ENCODE data around the gene SEC16A. TPM values are rescaled to one million over a fixed set of nuclear protein-coding genes. Genes with fewer than 3 reads are reported as not detected.

Gene SEC16A
- total RNA-seq, 6 experiments from 2014 or later: 46.9 to 108 (median 72.0) TPM

- ATAC-seq: peak in 1 of 4 donors; percentile 12
- H3K4me1 ChIP-seq: peaks cover 0 to 26% (median 4%) of the 10 kb centered on the region in 4 donors
- no peak overlapping the region for H3K4me3 ChIP-seq
- no peaks in the 10 kb centered on the region for H3K27me3 ChIP-seq
- no peaks in the 10 kb centered on the region for H3K9me3 ChIP-seq
- DNase-seq: no peak
- 20% methylated on average over 1 of the region's 20 CpGs for WGBS (ENCODE audit: insufficient coverage, low coverage, low lambda C conversion rate, missing lambda C conversion rate)
- H3K27ac ChIP-seq: peak overlapping the region in 1 of 3 donors; percentile 18
- intact Hi-C loops (cut with DNase I): no loop called here
- TF ChIP-seq CTCF (IDR thresholded peaks at IDR 0.05) (no peak), POLR2A (IDR thresholded peaks at IDR 0.05) (no peak)
- H3K36me3 ChIP-seq: peaks cover 0 to 4% (median 0%) of the 10 kb centered on the region in 4 donors
Observed at GRCh38 chr9:136530461-136531089, 47.7 kb upstream of the SEC16A start.

GRCh38 chr9:136529516-136530460 lies 46.9 kb upstream of the SEC16A start:
- TF ChIP-seq CTCF (IDR thresholded peaks at IDR 0.05) (no peak), POLR2A (IDR thresholded peaks at IDR 0.05) (no peak)
- no peak for DNase-seq
- Histone ChIP-seq H3K4me1 (peaks cover 0 to 33% (median 4%) of the 10 kb centered on the region in 4 donors), H3K36me3 (peaks cover 0 to 4% (median 0%) of the 10 kb centered on the region in 4 donors), H3K27me3 (no peaks in the 10 kb centered on the region), H3K9me3 (no peaks in the 10 kb centered on the region), H3K27ac (no peak overlapping the region), H3K4me3 (no peak overlapping the region)
- intact Hi-C loops (cut with DNase I): no loop called here
- 52% methylated on average over 16 of the region's 40 CpGs for WGBS (ENCODE audit: insufficient coverage, low coverage, low lambda C conversion rate, missing lambda C conversion rate)
- ATAC-seq: peak in 2 of 4 donors; percentile 8 to 18

GRCh38 chr9:136528716-136529341 lies 46.0 kb upstream of the SEC16A start:
- Histone ChIP-seq H3K27ac (no peak overlapping the region), H3K27me3 (no peaks in the 10 kb centered on the region), H3K36me3 (no peaks in the 10 kb centered on the region), H3K9me3 (no peaks in the 10 kb centered on the region), H3K4me1 (peaks cover 0 to 41% (median 6%) of the 10 kb centered on the region in 4 donors), H3K4me3 (no peak overlapping the region)
- TF ChIP-seq CTCF (IDR thresholded peaks at IDR 0.05) (no peak), POLR2A (IDR thresholded peaks at IDR 0.05) (no peak)
- DNase-seq (no peak), ATAC-seq (no peak)
- intact Hi-C loops (cut with DNase I): no loop called here
- 80% methylated on average over 1 of the region's 12 CpGs for WGBS (ENCODE audit: insufficient coverage, low coverage, low lambda C conversion rate, missing lambda C conversion rate)

GRCh38 chr9:136527721-136528710 lies 45.2 kb upstream of the SEC16A start:
- DNase-seq: no peak

More at GRCh38 chr9:136527721-136528710, 45.2 kb upstream of the SEC16A start:
- 56% methylated on average over 20 of the region's 34 CpGs for WGBS (ENCODE audit: insufficient coverage, low coverage, low lambda C conversion rate, missing lambda C conversion rate)
- no peak for ATAC-seq
- Histone ChIP-seq H3K27me3 (no peaks in the 10 kb centered on the region), H3K9me3 (no peaks in the 10 kb centered on the region), H3K4me1 (peaks cover 0 to 45% (median 6%) of the 10 kb centered on the region in 4 donors), H3K4me3 (no peak overlapping the region), H3K36me3 (no peaks in the 10 kb centered on the region), H3K27ac (no peak overlapping the region)
- intact Hi-C loops (cut with DNase I): no loop called here
- no peak for TF ChIP-seq POLR2A (IDR thresholded peaks at IDR 0.05)
- TF ChIP-seq CTCF (IDR thresholded peaks at IDR 0.05): no peak
